ENCODE measurements around the gene NOC3L.

DNA sequence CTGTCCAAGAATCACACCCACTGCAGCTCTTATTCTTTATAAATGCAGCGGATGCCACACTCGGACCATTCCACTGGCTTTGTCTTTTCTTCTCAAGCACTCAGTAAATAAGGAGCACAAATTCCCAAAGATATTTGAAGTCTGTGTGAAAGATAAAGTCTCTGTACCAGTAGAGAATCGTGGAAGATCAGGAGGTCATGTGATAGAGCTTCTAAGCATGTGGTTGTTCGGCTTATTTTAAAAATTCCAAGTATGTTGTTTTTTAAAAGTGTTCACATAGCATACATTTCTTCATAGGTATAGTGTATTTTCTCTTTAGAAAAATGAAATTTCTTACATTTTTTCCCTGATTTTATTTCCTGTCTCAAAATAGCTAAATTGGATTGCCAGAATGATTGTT is 75.8 kb downstream of the NOC3L start:
- TF ChIP-seq, protein P1, sequence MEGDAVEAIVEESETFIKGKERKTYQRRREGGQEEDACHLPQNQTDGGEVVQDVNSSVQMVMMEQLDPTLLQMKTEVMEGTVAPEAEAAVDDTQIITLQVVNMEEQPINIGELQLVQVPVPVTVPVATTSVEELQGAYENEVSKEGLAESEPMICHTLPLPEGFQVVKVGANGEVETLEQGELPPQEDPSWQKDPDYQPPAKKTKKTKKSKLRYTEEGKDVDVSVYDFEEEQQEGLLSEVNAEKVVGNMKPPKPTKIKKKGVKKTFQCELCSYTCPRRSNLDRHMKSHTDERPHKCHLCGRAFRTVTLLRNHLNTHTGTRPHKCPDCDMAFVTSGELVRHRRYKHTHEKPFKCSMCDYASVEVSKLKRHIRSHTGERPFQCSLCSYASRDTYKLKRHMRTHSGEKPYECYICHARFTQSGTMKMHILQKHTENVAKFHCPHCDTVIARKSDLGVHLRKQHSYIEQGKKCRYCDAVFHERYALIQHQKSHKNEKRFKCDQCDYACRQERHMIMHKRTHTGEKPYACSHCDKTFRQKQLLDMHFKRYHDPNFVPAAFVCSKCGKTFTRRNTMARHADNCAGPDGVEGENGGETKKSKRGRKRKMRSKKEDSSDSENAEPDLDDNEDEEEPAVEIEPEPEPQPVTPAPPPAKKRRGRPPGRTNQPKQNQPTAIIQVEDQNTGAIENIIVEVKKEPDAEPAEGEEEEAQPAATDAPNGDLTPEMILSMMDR (IDR thresholded peaks at IDR 0.05; ENCODE audit: insufficient read depth, low read depth, low read length) = no peak
- no peak for TF ChIP-seq EZH2 (IDR thresholded peaks at IDR 0.05; ENCODE audit: insufficient read depth, low read length)
